HG03469 (cell line): ENCODE data around the gene SDF2.

ENCODE experiments used
- ATAC-seq: cut with Tn5 transposase; IDR thresholded peaks from one replicate; pipeline ENCODE4 v1.9.1; 2021; ENCODE audit warnings: mild to moderate bottlenecking, moderate library complexity, moderate number of reproducible peaks; ENCODE audit not compliant: unreplicated experiment

SDF2 gene, protein sequence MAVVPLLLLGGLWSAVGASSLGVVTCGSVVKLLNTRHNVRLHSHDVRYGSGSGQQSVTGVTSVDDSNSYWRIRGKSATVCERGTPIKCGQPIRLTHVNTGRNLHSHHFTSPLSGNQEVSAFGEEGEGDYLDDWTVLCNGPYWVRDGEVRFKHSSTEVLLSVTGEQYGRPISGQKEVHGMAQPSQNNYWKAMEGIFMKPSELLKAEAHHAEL

GRCh38 chr17:28661635-28662526 is at the start of gene SDF2, which contains the start of gene SUPT6H:
SDF2 (minus strand) TSS chr17:28661906; CDS start chr17:28661876, 30 bp downstream.
SUPT6H (plus strand) TSS chr17:28662205; CDS start chr17:28673402, 11,197 bp downstream.
- peak; percentile 42 for ATAC-seq

GRCh38 chr17:28710861-28711722 is 49.4 kb upstream of the SDF2 start:
- ATAC-seq: peak; percentile 56

DNA sequence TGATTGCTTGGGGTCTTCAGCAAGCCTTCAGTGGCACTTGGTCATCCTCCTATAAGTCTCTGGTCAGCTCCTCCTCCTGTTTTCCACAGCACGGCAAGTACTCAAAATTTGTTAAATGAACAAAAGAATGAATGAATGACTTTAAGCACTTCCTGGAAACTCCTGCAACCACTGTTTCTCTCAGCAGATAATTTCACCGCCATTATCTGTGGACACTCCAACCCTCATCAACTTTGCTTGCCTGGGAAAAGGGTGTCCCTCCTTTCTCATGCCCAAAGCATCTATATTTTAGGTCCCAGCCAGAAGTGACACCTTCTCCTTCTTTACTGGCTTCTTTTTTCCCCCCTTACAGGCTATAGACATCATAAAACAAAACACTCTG is 45.6 kb upstream of the SDF2 start:
- ATAC-seq: no peak

GRCh38 chr17:28706471-28707338 is 45.0 kb upstream of the SDF2 start:
- ATAC-seq: no peak

- no peak for ATAC-seq
These were observed 44.1 kb upstream of the SDF2 start for GRCh38 chr17:28705728-28706334.

DNA sequence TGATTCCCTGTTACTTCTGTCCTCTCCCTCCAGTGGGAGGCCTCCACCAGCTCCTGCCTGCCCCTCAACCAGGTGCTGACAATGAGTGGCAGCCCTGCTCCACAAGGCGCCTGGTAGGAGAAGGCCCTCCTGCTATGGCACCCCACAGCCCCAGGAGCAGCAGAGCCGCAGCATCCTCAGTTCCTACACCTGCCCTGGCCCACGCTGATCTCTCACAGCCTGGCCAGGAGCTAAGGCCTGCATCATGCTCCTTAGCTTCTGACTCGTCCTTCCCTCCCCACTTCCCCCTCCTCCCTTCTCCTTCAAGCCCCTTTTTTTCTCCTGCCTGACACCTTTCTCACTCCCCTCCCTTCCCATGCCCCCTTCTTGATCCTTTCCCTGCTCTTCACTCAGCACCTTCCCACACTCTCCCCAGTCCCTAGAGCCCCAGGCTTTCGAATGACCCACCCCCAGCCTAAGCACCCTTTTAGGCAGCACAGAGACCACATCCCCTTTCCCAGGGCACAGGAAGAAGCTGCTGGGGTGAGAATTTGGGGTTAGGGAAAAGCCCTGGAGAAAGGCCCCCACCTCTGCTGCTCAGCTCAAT is 43.5 kb upstream of the SDF2 start:
- no peak for ATAC-seq

DNA sequence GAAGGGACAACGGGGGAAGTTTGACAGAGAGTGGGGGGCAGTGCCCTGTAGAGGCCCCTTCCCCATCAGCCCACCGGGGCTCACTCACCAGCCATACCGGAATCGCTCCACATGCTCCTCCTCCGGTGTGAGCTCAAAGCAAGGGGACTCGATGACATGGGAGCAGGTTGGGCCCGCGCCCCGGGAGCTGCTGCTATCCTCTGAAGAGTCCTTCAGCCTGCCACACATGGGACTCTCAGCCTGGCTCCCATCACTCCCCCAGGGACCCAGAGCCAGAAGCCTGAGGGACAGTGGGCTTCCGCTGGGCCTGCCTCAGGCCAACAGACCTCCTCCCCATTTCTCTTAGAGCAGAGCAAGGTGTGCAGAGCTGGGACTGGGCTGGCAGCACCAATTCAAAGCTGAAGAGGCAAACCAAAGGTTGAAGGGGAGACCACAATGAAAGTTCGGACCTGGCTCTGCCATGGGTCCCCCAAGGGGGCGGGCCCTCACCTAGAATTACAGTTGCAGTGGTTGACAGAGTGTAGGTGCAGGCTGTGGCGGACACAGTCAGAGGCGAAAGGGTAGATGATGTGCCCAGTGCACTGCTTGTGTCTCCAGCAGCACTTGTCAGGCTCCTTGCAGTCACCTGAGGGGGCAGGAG is 42.6 kb upstream of the SDF2 start:
- ATAC-seq: no peak

GRCh38 chr17:28703552-28704218 is 42.0 kb upstream of the SDF2 start:
- ATAC-seq: no peak

DNA sequence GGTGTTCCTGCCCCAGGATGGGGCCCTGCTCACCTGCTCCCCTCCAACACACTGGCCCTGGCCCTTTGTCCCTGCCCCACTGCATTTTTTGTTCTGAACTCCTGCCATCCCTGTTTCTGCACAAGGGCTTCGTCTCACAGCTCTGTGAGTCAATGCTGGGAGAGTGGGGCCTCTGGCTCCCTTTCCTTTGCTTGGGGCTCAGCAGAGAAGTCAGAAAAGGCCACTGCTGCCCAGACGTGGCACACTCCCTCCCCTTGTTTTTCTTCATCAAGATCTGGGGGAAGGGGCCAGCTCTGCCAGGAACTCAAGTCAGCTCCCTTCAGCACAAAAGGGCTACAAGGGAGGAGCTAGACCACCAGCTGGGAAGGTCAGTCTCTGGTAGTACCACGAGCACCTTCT is 41.0 kb upstream of the SDF2 start:
- no peak for ATAC-seq

GRCh38 chr17:28702026-28702751 is 40.5 kb upstream of the SDF2 start:
- ATAC-seq: no peak

DNA sequence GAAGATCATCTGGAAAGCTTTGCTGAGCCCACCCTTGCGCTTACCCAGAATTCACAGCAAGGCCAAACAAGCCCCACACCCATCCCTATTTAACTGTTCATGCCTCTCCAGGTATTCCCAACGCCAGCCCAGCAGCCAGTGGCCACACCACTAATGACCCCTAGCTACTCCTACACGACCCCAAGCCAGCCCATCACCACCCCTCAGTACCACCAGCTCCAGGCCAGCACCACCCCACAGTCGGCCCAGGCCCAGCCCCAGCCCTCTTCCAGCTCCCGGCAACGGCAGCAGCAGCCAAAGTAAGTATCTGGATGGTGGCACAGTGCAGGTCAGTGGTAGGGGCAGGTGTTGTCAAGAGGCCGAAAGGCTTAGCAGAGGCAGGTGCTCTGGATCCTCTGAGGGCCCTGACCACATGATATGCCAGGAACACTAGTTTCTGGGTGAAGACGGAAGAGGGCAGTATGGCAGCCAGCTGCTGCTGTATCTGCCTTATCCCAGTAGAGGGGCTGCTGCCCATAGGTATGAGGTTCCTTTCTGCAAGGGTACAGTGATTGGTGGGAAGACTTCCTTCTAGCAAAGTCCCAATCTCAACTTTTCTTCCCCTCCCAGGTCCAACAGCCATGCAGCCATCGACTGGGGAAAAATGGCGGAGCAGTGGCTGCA is 39.3 kb upstream of the SDF2 start:
- no peak for ATAC-seq

- no peak for ATAC-seq
These were observed 38.6 kb upstream of the SDF2 start for GRCh38 chr17:28700278-28700677.

DNA sequence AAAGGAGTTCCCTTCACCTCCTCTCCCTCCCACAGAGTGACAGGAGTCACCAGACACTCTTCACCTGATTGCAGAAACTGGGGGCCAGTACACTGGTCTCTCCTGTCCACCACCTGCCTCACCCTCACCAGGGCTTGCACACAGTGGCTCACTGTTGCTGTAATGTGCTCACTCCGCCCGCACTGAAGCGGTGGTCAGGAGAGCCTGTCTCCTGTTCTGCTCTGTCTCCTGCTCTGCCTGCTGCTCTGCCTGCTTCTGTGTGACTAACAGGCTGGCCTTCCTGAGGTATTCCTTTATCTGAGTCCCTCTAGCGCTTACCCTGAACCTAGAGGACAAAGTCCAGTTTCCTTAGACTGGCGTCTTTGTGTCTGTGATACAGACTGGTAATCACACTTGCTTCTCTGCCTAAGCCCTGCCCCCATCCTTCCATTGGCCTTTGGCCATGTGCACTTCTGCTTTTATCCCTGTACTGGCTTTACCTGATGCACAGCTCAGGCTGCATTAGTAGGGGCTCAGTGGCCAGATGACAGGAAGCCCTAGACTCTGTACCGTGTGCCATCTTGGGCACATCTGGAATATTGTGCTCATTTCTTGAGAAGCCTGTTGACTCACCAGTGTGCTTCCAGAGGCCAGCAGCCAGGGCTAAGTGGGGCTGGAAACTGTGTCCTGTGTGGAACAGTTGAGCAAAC is 36.7 kb upstream of the SDF2 start:
- no peak for ATAC-seq

DNA sequence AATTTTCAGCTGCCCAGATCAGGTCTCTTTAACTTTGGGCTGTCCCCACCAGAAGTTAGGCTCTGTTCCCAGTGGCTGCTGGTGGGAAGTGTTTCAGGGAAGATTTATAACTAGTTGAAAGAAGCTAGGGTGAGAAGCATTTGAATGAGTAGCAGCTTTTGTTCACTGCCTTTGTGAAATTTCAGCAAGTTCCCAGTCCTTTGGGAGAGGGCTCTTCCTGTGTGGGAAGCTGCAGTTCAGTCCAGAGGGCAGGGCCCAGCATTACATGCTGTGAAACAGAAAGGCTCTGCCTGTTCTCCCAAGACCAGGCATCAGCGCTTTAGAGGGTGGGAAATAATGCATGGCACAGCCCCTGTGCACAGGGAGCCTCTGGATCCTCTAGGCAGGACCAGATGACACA is 32.2 kb upstream of the SDF2 start:
- ATAC-seq: no peak

- ATAC-seq: no peak
These were observed 27.3 kb upstream of the SDF2 start for GRCh38 chr17:28689011-28689410.

DNA sequence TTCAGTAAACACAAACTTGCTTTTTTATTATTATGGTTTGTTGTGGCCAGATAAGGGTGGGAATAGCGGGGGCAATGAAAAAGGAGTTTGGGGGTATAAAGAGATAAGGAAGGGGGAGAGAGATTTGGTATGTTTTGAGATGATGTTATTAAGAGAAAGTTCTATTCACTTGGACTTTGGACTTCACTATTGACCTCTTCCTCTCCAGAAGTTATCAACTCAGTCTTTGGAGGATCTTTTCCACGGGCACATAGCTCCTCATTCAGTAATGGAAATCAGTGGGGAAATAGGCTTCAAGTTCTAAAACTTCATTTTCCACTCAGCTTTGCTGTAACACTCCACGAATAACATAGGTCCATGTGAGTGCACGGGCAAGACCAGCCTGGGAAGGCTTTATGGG is 26.8 kb upstream of the SDF2 start:
- ATAC-seq: no peak

GRCh38 chr17:28686296-28686695 is 24.6 kb upstream of the SDF2 start:
- ATAC-seq: no peak
